K562 (cell line): ENCODE results near the gene PON1. TPM values are rescaled to one million over a fixed set of nuclear protein-coding genes. Genes with fewer than 3 reads are reported as not detected.

Source experiments
- ATAC-seq: fragments of 200-7000 bp; cut with Tn5 transposase; 3 replicates; pipeline ENCODE4 v1.9.1; 2020; ENCODE audit warnings: moderate library complexity
- BruUV-seq: library from RNA; stranded (reverse); fragments of 400-500 nt; replicated peaks from 2 replicates; lab custom pipeline; 2021; lab: Mats Ljungman, UMichigan
- CTCF ChIA-PET: fragments of 300-600 bp; formaldehyde crosslinking; extraction: SDS; loops from one replicate; lab custom pipeline; 2021; ENCODE audit warnings: low intra/inter-chr PET ratio; lab: Yijun Ruan, JAX
- POLR2A ChIA-PET: fragments of 300-600, 350-650 bp; sonication (Branson Sonifier 250); formaldehyde crosslinking; extraction: SDS; loops from one replicate; lab custom pipeline; 2021; ENCODE audit warnings: antibody characterized with exemption, inconsistent platforms; lab: Yijun Ruan, JAX
- DNase-seq, 4 experiments: peaks; one replicate each; pipeline versions ENCODE4 v3.0.0 to v3.0.0-alpha.2; 2011 to 2018; ENCODE audit warnings: low spot score in 3 of 4, mixed read lengths in 3 of 4; ENCODE audit errors: extremely low read depth in 1 of 4
- FAIRE-seq: peaks from 2 replicates; lab custom pipeline; 2011; peaks lifted over from hg19 to GRCh38; lab: Jason Lieb, UNC
- H2AFZ ChIP-seq: 2 replicates; pipeline ENCODE4 v1.6.0; 2011; ENCODE audit warnings: low read depth, low read length, control low read depth, inconsistent platforms
- H3K27ac ChIP-seq: fragments of 200-600 bp; 3 replicates; pipeline ENCODE4 v1.8.0; 2011; ENCODE audit warnings: low read depth, mild to moderate bottlenecking, control low read depth, inconsistent platforms, low read length, moderate library complexity, mixed read lengths; ENCODE audit errors: extremely low read depth
- H3K27me3 ChIP-seq, 2 experiments: fragments of 300-600 bp in 1 of 2; 2 replicates in 1 of 2; 3 replicates in 1 of 2; pipeline versions ENCODE4 v1.6.0 to v1.8.0; 2011; ENCODE audit warnings: inconsistent platforms in 2 of 2, low read length in 2 of 2, mild to moderate bottlenecking in 1 of 2, mixed read lengths in 1 of 2, moderate library complexity in 1 of 2; ENCODE audit not compliant: control insufficient read depth in 2 of 2, insufficient read depth in 2 of 2
- H3K36me3 ChIP-seq: fragments of 300-600 bp; 3 replicates; pipeline ENCODE4 v1.8.0; 2011; ENCODE audit warnings: mild to moderate bottlenecking, low read length, inconsistent platforms; ENCODE audit not compliant: control insufficient read depth, insufficient read depth
- H3K4me1 ChIP-seq, 2 experiments: fragments of 200-600 bp in 1 of 2; replicated peaks in 1 of 2; 2 replicates in 1 of 2; 3 replicates in 1 of 2; pipeline versions ENCODE4 v1.5.1 to v1.8.0; 2011; ENCODE audit warnings: inconsistent platforms in 2 of 2, low read length in 2 of 2, mild to moderate bottlenecking in 1 of 2, mixed read lengths in 1 of 2, moderate library complexity in 1 of 2; ENCODE audit not compliant: control insufficient read depth in 2 of 2, insufficient read depth in 2 of 2
- H3K4me2 ChIP-seq: 2 replicates; pipeline ENCODE4 v1.6.1; 2011; ENCODE audit warnings: low read length, control low read depth, inconsistent platforms, mixed read lengths; ENCODE audit not compliant: insufficient read depth
- H3K4me3 ChIP-seq: fragments of 200-600 bp; sonication (generic), shearing (Covaris generic); 2 replicates; pipeline ENCODE4 v1.5.1; 2016; ENCODE audit warnings: control low read depth, inconsistent platforms
- H3K79me2 ChIP-seq: fragments of 200-600 bp; 3 replicates; pipeline ENCODE4 v1.8.0; 2011; ENCODE audit warnings: low read length, inconsistent platforms; ENCODE audit not compliant: control insufficient read depth, insufficient read depth
- H3K9ac ChIP-seq, 2 experiments: 2 replicates each; pipeline versions ENCODE4 v1.6.0 to v1.6.1; 2011; ENCODE audit warnings: low read depth in 2 of 2, low read length in 2 of 2, control low read depth in 1 of 2, inconsistent platforms in 1 of 2, mild to moderate bottlenecking in 1 of 2, mixed read lengths in 1 of 2; ENCODE audit not compliant: insufficient read depth in 1 of 2
- H3K9me1 ChIP-seq: one replicate; pipeline ENCODE4 v1.6.0; 2011; ENCODE audit warnings: inconsistent platforms, mild to moderate bottlenecking, low read length, moderate library complexity; ENCODE audit not compliant: control insufficient read depth, insufficient read depth
- H3K9me3 ChIP-seq: replicated peaks from 2 replicates; pipeline ENCODE4 v1.5.1; 2011; ENCODE audit warnings: low read depth, low read length, inconsistent platforms; ENCODE audit not compliant: control insufficient read depth, insufficient read depth
- H4K20me1 ChIP-seq: replicated peaks from 2 replicates; pipeline ENCODE4 v1.6.1; 2011; ENCODE audit warnings: low read length, inconsistent platforms, mixed read lengths; ENCODE audit not compliant: control insufficient read depth, insufficient read depth
- HOXB6 ChIP-seq: fragments of 250-450 bp; sonication (Bioruptor Pico); IDR thresholded peaks from 2 replicates; pipeline ENCODE4 v1.5.1; 2022; ENCODE audit warnings: mild to moderate bottlenecking, borderline replicate concordance
- SRSF7 ChIP-seq: fragments of 200-400 bp; formaldehyde crosslinking; optimal IDR thresholded peaks from 2 replicates; pipeline ENCODE3; 2017; ENCODE audit warnings: mild to moderate bottlenecking, low read depth, low read length
- ZNF316 ChIP-seq: fragments of 450-650 bp; IDR thresholded peaks from 2 replicates; pipeline ENCODE4 v1.6.1; 2016
- WGBS: fragments of 100-300 bp; shearing (Covaris generic); methylation state at CpG from one replicate; pipeline ENCODE4 v1.1.6; 2016; ENCODE audit warnings: low coverage, mixed read lengths; ENCODE audit not compliant: insufficient coverage; ENCODE audit errors: missing lambda C conversion rate; 5-methylcytosine and 5-hydroxymethylcytosine counted together
- in situ Hi-C: fragments of 300-500 bp; cut with MboI; formaldehyde crosslinking; loops from 4 replicates; pipeline ENCODE4 v1.15.0; 2018; ENCODE audit warnings: inconsistent platforms, mixed read lengths
- intact Hi-C: fragments of 100-400 bp; cut with micrococcal nuclease; formaldehyde crosslinking; loops from 2 replicates; pipeline ENCODE4 v1.14.2; 2022
- polyA plus RNA-seq, 8 experiments: library from polyadenylated mRNA; depleted of rRNA in 4 of 8; stranded (reverse) in 5 of 8; unstranded in 3 of 8; fragments of >200 nt; fragmentation: Nextera tagmentation in 2 of 8; fragmentation: Illumina TruSeq in 1 of 8; extraction: Ambion mirVana in 2 of 8; extraction: Trizol in 1 of 8; gene quantifications; 2 replicates each; pipeline versions ENCODE4 v1.2.1 to v1.2.3, GENCODE V29; 2011 to 2014; ENCODE audit warnings: inconsistent platforms in 1 of 8, missing spikeins in 1 of 8
- total RNA-seq, 7 experiments: library from RNA; depleted of rRNA in 6 of 7; stranded (reverse); fragments of >200 nt in 6 of 7; fragmentation: Illumina TruSeq in 2 of 7; extraction: Trizol in 2 of 7; gene quantifications; 2 replicates each; pipeline versions ENCODE4 v1.2.1 to v1.2.3, GENCODE V29; 2011 to 2021; ENCODE audit warnings: low replicate concordance in 1 of 7
- TF ChIP-seq, protein P1 (sequence below): IDR thresholded peaks from 3 replicates; pipeline ENCODE4 v1.6.1; 2011; ENCODE audit warnings: borderline replicate concordance, mild to moderate bottlenecking, moderate library complexity; ENCODE audit not compliant: insufficient read length; ENCODE audit errors: extremely low read depth

PON1 gene
- total and polyA plus RNA-seq, 9 of the 15 experiments (the other 6 are each of a cell fraction or from before 2014, with no cell fraction given), result not detected

DNA sequence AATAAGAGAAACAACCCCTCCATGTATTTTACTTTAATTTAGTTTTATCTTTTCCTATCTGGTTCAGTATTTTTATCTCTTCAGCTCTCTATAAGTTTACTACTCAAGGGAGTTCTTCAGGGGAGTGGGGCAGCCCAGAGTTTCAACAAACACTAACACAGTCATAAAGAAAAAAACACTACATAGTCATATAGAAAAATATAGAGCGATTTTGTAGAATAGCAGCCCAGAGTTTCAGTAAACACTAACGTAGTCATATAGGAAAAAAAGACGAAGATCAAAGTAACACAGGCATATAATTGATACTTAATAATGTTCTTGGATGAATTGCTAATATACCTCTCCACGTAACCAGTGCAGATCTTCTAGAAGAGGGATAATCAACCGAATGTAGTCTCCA lies 54.7 kb downstream of the PON1 start:
- ChIA-PET POLR2A (no interaction called here), CTCF (no interaction called here)
- Histone ChIP-seq H3K4me1 (no peaks in the 10 kb centered on the region), H3K79me2 (no peaks in the 10 kb centered on the region), H3K9ac (no peak overlapping the region), H2AFZ (no peak overlapping the region), H3K36me3 (no peaks in the 10 kb centered on the region), H4K20me1 (no peaks in the 10 kb centered on the region), H3K27ac (no peak overlapping the region), H3K27me3 (no peaks in the 10 kb centered on the region), H3K4me2 (no peak overlapping the region), H3K4me3 (no peak overlapping the region), H3K9me3 (no peaks in the 10 kb centered on the region), H3K9me1 (no peaks in the 10 kb centered on the region)
- intact Hi-C loops (no loop called here), in situ Hi-C loops (no loop called here)
- BruUV-seq, result no TSS peak
- WGBS, result 0% methylated on average over 5 of the region's 5 CpGs
- TF ChIP-seq SRSF7, result no peak
- TF ChIP-seq, protein P1, sequence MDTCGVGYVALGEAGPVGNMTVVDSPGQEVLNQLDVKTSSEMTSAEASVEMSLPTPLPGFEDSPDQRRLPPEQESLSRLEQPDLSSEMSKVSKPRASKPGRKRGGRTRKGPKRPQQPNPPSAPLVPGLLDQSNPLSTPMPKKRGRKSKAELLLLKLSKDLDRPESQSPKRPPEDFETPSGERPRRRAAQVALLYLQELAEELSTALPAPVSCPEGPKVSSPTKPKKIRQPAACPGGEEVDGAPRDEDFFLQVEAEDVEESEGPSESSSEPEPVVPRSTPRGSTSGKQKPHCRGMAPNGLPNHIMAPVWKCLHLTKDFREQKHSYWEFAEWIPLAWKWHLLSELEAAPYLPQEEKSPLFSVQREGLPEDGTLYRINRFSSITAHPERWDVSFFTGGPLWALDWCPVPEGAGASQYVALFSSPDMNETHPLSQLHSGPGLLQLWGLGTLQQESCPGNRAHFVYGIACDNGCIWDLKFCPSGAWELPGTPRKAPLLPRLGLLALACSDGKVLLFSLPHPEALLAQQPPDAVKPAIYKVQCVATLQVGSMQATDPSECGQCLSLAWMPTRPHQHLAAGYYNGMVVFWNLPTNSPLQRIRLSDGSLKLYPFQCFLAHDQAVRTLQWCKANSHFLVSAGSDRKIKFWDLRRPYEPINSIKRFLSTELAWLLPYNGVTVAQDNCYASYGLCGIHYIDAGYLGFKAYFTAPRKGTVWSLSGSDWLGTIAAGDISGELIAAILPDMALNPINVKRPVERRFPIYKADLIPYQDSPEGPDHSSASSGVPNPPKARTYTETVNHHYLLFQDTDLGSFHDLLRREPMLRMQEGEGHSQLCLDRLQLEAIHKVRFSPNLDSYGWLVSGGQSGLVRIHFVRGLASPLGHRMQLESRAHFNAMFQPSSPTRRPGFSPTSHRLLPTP, result no peak
- ATAC-seq (no peak), DNase-seq (no peak), FAIRE-seq (no peak)

DNA sequence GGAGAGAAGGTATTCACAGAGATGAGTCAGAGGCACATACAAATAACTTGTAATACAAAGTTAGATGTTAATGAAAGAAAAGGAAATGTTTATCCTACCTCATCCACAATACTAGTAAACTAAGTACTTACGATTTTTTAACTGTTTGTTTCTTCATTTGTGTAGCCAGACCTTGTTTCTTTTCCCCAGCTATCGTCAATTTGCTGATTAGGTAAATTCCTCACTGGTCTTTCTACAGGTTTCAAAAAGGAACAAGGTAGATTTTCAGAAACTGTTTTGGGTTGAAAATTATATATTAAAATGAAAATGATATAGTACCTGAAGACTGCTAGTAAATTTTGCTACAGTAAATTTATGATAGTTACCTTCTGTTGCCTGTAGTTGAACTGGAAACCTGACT lies 56.6 kb downstream of the PON1 start:
- FAIRE-seq (no peak), DNase-seq (no peak), ATAC-seq (no peak)
- Histone ChIP-seq H3K79me2 (no peaks in the 10 kb centered on the region), H3K9ac (no peak overlapping the region), H3K36me3 (no peaks in the 10 kb centered on the region), H3K27me3 (no peaks in the 10 kb centered on the region), H2AFZ (no peak overlapping the region), H4K20me1 (no peaks in the 10 kb centered on the region), H3K9me3 (no peaks in the 10 kb centered on the region), H3K27ac (no peak overlapping the region), H3K9me1 (no peaks in the 10 kb centered on the region), H3K4me1 (no peaks in the 10 kb centered on the region; a peak in 1 of 5 replicates), H3K4me2 (no peak overlapping the region), H3K4me3 (no peak overlapping the region)
- POLR2A ChIA-PET, result no interaction called here
- 0% methylated on average over 2 of the region's 2 CpGs for WGBS
- TF ChIP-seq ZNF316 (peak; percentile 43), HOXB6 (CRISPR knock-in tag) (no peak)
- CTCF ChIA-PET, result no interaction called here
- BruUV-seq, result no TSS peak
- intact Hi-C loops (no loop called here), in situ Hi-C loops (no loop called here)
